Adrenal gland (tissue), 5 donors: ENCODE results near the gene ALG1L2.

Source experiments
- POLR2A ChIP-seq, 2 donors: fragments of 450-650 bp; IDR thresholded peaks; one replicate each; pipeline ENCODE4 v1.6.1; 2017; ENCODE audit warnings: antibody characterized with exemption in 2 of 2, mild to moderate bottlenecking in 2 of 2, moderate library complexity in 1 of 2
- TF ChIP-seq, protein P1 (sequence below), 6 experiments: fragments of 450-650 bp in 4 of 6; fragments of 200-600 bp in 2 of 6; sonication (generic) in 1 of 6; IDR thresholded peaks; 1 replicate in 5 of 6; 2 replicates in 1 of 6; pipeline versions ENCODE4 v1.5.1 to v1.8.0; 2016 to 2021; ENCODE audit warnings: antibody characterized with exemption in 6 of 6, mild to moderate bottlenecking in 2 of 6, moderate library complexity in 1 of 6
- donor health status: DM: no; HTN: no; CAD: no.

DNA sequence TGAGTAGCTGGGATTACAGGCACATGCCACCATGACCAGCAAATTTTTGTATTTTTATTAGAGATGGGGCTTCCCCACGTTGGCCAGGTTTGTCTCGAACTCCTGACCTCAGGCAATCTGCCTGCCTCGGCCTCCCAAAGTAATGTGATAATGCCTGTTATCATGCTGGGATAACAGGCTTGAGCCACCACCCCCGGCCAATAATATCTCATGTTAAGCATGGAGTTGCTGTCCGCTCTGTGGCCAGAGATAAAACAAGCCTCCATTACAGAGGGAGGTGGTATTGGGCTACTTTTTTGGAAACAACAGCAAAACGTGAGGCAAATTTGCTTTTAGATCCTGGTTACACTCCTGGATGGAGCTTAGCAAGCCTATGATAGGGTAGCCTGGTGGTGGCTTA is 32.9 kb upstream of the ALG1L2 start:
- TF ChIP-seq POLR2A (IDR thresholded peaks at IDR 0.05): no peak
- TF ChIP-seq, protein P1, sequence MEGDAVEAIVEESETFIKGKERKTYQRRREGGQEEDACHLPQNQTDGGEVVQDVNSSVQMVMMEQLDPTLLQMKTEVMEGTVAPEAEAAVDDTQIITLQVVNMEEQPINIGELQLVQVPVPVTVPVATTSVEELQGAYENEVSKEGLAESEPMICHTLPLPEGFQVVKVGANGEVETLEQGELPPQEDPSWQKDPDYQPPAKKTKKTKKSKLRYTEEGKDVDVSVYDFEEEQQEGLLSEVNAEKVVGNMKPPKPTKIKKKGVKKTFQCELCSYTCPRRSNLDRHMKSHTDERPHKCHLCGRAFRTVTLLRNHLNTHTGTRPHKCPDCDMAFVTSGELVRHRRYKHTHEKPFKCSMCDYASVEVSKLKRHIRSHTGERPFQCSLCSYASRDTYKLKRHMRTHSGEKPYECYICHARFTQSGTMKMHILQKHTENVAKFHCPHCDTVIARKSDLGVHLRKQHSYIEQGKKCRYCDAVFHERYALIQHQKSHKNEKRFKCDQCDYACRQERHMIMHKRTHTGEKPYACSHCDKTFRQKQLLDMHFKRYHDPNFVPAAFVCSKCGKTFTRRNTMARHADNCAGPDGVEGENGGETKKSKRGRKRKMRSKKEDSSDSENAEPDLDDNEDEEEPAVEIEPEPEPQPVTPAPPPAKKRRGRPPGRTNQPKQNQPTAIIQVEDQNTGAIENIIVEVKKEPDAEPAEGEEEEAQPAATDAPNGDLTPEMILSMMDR (IDR thresholded peaks at IDR 0.05): no peak
